GM12878 (cell line): ENCODE measurements around the gene DST. TPM values are rescaled to one million over a fixed set of nuclear protein-coding genes. Genes with fewer than 3 reads are reported as not detected.

Experiments
- ATAC-seq: fragments of 200-7000 bp; cut with Tn5 transposase; 3 replicates; pipeline ENCODE4 v1.9.1; 2020; ENCODE audit warnings: mild to moderate bottlenecking, moderate library complexity
- BruUV-seq: library from RNA; stranded (reverse); fragments of 400-500 nt; replicated peaks from 2 replicates; lab custom pipeline; 2021; lab: Mats Ljungman, UMichigan
- CTCF ChIA-PET: fragments of 300-600 bp; sonication (Branson Sonifier 250); formaldehyde crosslinking; extraction: SDS; loops from one replicate; lab custom pipeline; 2021; ENCODE audit warnings: inconsistent platforms; lab: Yijun Ruan, JAX
- POLR2A ChIA-PET: fragments of 350-600 bp; formaldehyde crosslinking; extraction: SDS; loops from one replicate; lab custom pipeline; 2021; ENCODE audit warnings: inconsistent platforms; lab: Charles Lee
- RAD21 ChIA-PET: fragments of 300-600 bp; sonication (Branson Sonifier 250); formaldehyde crosslinking; loops from one replicate; lab custom pipeline; 2023; ENCODE audit warnings: antibody characterized with exemption; ENCODE audit not compliant: unreplicated experiment; lab: Charles Lee
- SMC1A ChIA-PET: fragments of 300-600 bp; sonication (Branson Sonifier 250); formaldehyde crosslinking; loops from one replicate; lab custom pipeline; 2023; ENCODE audit not compliant: unreplicated experiment, uncharacterized antibody; lab: Charles Lee
- DNase-seq: peaks from one replicate; pipeline ENCODE4 v3.0.0-alpha.2; 2011; ENCODE audit warnings: low read depth, low spot score
- FAIRE-seq: peaks from 3 replicates; lab custom pipeline; 2011; peaks lifted over from hg19 to GRCh38; lab: Jason Lieb, UNC
- H2AFZ ChIP-seq: 2 replicates; pipeline ENCODE4 v1.6.0; 2011; ENCODE audit warnings: low read depth, low read length, control low read depth; ENCODE audit not compliant: control insufficient read depth
- H3K27ac ChIP-seq: 2 replicates; pipeline ENCODE4 v1.5.1; 2011; ENCODE audit warnings: control low read depth; ENCODE audit not compliant: control insufficient read depth, insufficient read depth
- H3K27me3 ChIP-seq, 2 experiments: replicated peaks in 1 of 2; 2 replicates each; pipeline versions ENCODE4 v1.6.0 to v1.6.1; 2011; ENCODE audit warnings: low read length in 1 of 2; ENCODE audit not compliant: control insufficient read depth in 2 of 2, insufficient read depth in 2 of 2
- H3K36me3 ChIP-seq, 2 experiments: 2 replicates each; pipeline ENCODE4 v1.5.1; 2011; ENCODE audit warnings: low read length in 1 of 2; ENCODE audit not compliant: control insufficient read depth in 2 of 2, insufficient read depth in 2 of 2
- H3K4me1 ChIP-seq: 2 replicates; pipeline ENCODE4 v1.6.1; 2011; ENCODE audit warnings: mild to moderate bottlenecking, low read length, moderate library complexity, mixed read lengths; ENCODE audit not compliant: control insufficient read depth, insufficient read depth
- H3K4me2 ChIP-seq: 2 replicates; pipeline ENCODE4 v1.6.0; 2011; ENCODE audit warnings: control low read depth; ENCODE audit not compliant: control insufficient read depth, insufficient read depth
- H3K4me3 ChIP-seq: fragments of 200-600 bp; sonication (generic); 2 replicates; pipeline ENCODE4 v1.5.1; 2016
- H3K79me2 ChIP-seq: 2 replicates; pipeline ENCODE4 v1.6.0; 2011; ENCODE audit warnings: low read length; ENCODE audit not compliant: control insufficient read depth, insufficient read depth
- H3K9ac ChIP-seq: 2 replicates; pipeline ENCODE4 v1.8.0; 2011; ENCODE audit warnings: low read length, control low read depth, mixed read lengths; ENCODE audit not compliant: control insufficient read depth, insufficient read depth
- H3K9me3 ChIP-seq: replicated peaks from 3 replicates; pipeline ENCODE4 v1.5.1; 2011; ENCODE audit warnings: mild to moderate bottlenecking, low read length; ENCODE audit not compliant: control insufficient read depth, insufficient read depth
- H4K20me1 ChIP-seq: 2 replicates; pipeline ENCODE4 v1.6.0; 2011; ENCODE audit not compliant: control insufficient read depth, insufficient read depth
- MLLT1 ChIP-seq: fragments of 450-650 bp; IDR thresholded peaks from 2 replicates; pipeline ENCODE4 v1.6.1; 2016; ENCODE audit warnings: mild to moderate bottlenecking
- NBN ChIP-seq: fragments of 450-650 bp; IDR thresholded peaks from 2 replicates; pipeline ENCODE4 v1.6.1; 2016
- NFYA ChIP-seq: IDR thresholded peaks from 2 replicates; pipeline ENCODE4 v1.6.1; 2011; ENCODE audit warnings: low read depth, mild to moderate bottlenecking, low read length, improper control_type of control experiment, borderline replicate concordance
- SIN3A ChIP-seq: IDR thresholded peaks from 2 replicates; pipeline ENCODE4 v1.6.1; 2012; ENCODE audit warnings: low read depth, low read length, improper control_type of control experiment
- ZBED1 ChIP-seq: IDR thresholded peaks from 2 replicates; pipeline ENCODE4 v1.6.1; 2016; ENCODE audit warnings: borderline replicate concordance
- WGBS: methylation state at CpG from one replicate; pipeline ENCODE4 v1.1.6; 2016; ENCODE audit warnings: low lambda C conversion rate; ENCODE audit not compliant: insufficient replicate concordance, insufficient coverage; ENCODE audit errors: missing lambda C conversion rate; 5-methylcytosine and 5-hydroxymethylcytosine counted together
- in situ Hi-C: fragments of 300-500 bp; cut with MboI; formaldehyde crosslinking; loops from 9 replicates; pipeline ENCODE4 v1.14.3; 2018; ENCODE audit warnings: mixed read lengths
- intact Hi-C: fragments of 100-400 bp; cut with micrococcal nuclease; formaldehyde crosslinking; loops from one replicate; pipeline ENCODE4 v1.14.2; 2022; ENCODE audit not compliant: unreplicated experiment
- polyA plus RNA-seq, 11 experiments: library from polyadenylated mRNA; depleted of rRNA in 4 of 11; unstranded in 6 of 11; stranded (reverse) in 5 of 11; fragments of >200 nt; fragmentation: Nextera tagmentation in 4 of 11; fragmentation: Illumina TruSeq in 1 of 11; extraction: Ambion mirVana in 4 of 11; extraction: Trizol in 1 of 11; gene quantifications; 1 replicate in 1 of 11; 2 replicates in 10 of 11; pipeline versions ENCODE4 v1.2.1 to v1.2.3, GENCODE V29; 2011 to 2016; ENCODE audit warnings: inconsistent platforms in 2 of 11, missing spikeins in 2 of 11, low read depth in 1 of 11
- total RNA-seq, 4 experiments: library from RNA; depleted of rRNA in 3 of 4; stranded (reverse); fragments of >200 nt in 3 of 4; fragmentation: Illumina TruSeq in 1 of 4; extraction: Trizol in 1 of 4; gene quantifications; 2 replicates each; pipeline versions ENCODE4 v1.2.1 to v1.2.3, GENCODE V29; 2013 to 2021

The DST gene
- total and polyA plus RNA-seq, 10 of the 15 experiments (the other 5 are each of a cell fraction or from before 2014, with no cell fraction given): 32.1 to 156 (median 75.0) TPM

- no peaks in the 10 kb centered on the region for H3K27me3 ChIP-seq
- no peak overlapping the region for H2AFZ ChIP-seq
- H4K20me1 ChIP-seq: no peaks in the 10 kb centered on the region
- ATAC-seq: peak; percentile 88
- no TSS peak for BruUV-seq
- ChIA-PET RAD21 (interaction anchor here (0.7 to 2.3 kb wide), 3 partner anchors 54 to 166 kb away, joined by 3 to 7 read pairs (median 3); no protein-coding TSS in a partner anchor), SMC1A (interaction anchor here (0.7 to 3.3 kb wide), 14 partner anchors 9 to 319 kb away, joined by 3 to 13 read pairs (median 4); partner anchors contain the start of gene DST)
- no peak for FAIRE-seq
- H3K36me3 ChIP-seq: peaks cover 0 to 7% of the 10 kb centered on the region in 2 experiments; a peak in 3 of 4 replicates
- no peak for DNase-seq
- peaks cover 12% of the 10 kb centered on the region for H3K4me1 ChIP-seq
- H3K9ac ChIP-seq: no peak overlapping the region
- H3K79me2 ChIP-seq: 0 out of 2 replicates have a peak, but pooled peaks cover 2% of the 10 kb centered on the region
- H3K9me3 ChIP-seq: no peaks in the 10 kb centered on the region
- H3K4me3 ChIP-seq: no peak overlapping the region
- intact Hi-C loops (no loop called here), in situ Hi-C loops (no loop called here)
- TF ChIP-seq ZBED1 (0 out of 2 replicates have a peak, but pooled peaks have one; percentile 38), NFYA (no peak), NBN (no peak), SIN3A (no peak), MLLT1 (peak; percentile 73)
- TF ChIP-seq, all 136 proteins: peak for 2
- POLR2A ChIA-PET: interaction anchor here (0.9 to 1.6 kb wide), 2 partner anchors 9 to 28 kb away, joined by 3 to 7 read pairs; no protein-coding TSS in a partner anchor
- H3K27ac ChIP-seq: 0 out of 2 replicates have a peak overlapping the region, but pooled peaks have one; percentile 14
- H3K4me2 ChIP-seq: peak overlapping the region; percentile 61
- WGBS: 36% methylated on average over 3 of the region's 3 CpGs
- CTCF ChIA-PET: interaction anchor here (0.9 to 4.3 kb wide), 12 partner anchors 10 to 162 kb away, joined by 3 to 32 read pairs (median 6); no protein-coding TSS in a partner anchor
Measured at GRCh38 chr6:56689114-56689513, 46.4 kb upstream of the DST start.
